Measurements from ENCODE around the gene UTP25. TPM values are rescaled to one million over a fixed set of nuclear protein-coding genes. Genes with fewer than 3 reads are reported as not detected.

Gene UTP25
- total RNA-seq, 1 experiment from 2014 or later, result 12.7 TPM

GRCh38 chr1:209871006-209871405 lies 43.2 kb downstream of the UTP25 start:
- CTCF ChIA-PET, result interaction anchor here (1.4 kb wide), 1 partner anchor 11 kb away, joined by 5 read pairs; no protein-coding TSS in a partner anchor
- Histone ChIP-seq H3K36me3 (ENCODE audit: control insufficient read depth in 1 of 2, insufficient read depth in 2 of 2, low read length in 2 of 2) (no peaks in the 10 kb centered on the region), H3K9me2 (ENCODE audit: insufficient read depth) (no peaks in the 10 kb centered on the region), H3K4me3 (replicated peaks in 1 of 2; ENCODE audit: low read depth in 1 of 2, low read length in 2 of 2) (no peak overlapping the region), H3K4me2 (ENCODE audit: low read length) (no peak overlapping the region), H4K20me1 (ENCODE audit: insufficient read depth) (no peaks in the 10 kb centered on the region), H3K79me2 (ENCODE audit: insufficient read depth, low read length) (no peaks in the 10 kb centered on the region), H3K27ac (ENCODE audit: low read depth, low read length) (no peak overlapping the region), H2AFZ (ENCODE audit: low read depth, low read length, poor library complexity, severe bottlenecking) (no peak overlapping the region), H3K9me3 (ENCODE audit: control insufficient read depth in 1 of 2, insufficient read depth in 1 of 2, low read depth in 1 of 2, low read length in 2 of 2) (no peaks in the 10 kb centered on the region), H3K27me3 (ENCODE audit: insufficient read depth, low read length) (no peaks in the 10 kb centered on the region), H3K9ac (ENCODE audit: low read length) (no peak overlapping the region), H3K4me1 (ENCODE audit: control insufficient read depth in 1 of 2, insufficient read depth in 2 of 2, low read length in 2 of 2) (peaks cover 0 to 9% of the 10 kb centered on the region in 2 experiments; a peak in 1 of 4 replicates)
- intact Hi-C loops (cut with micrococcal nuclease), result no loop called here
- no TSS peak for BruUV-seq (replicated peaks)
- TF ChIP-seq FOSL1 (IDR thresholded peaks at IDR 0.05; ENCODE audit: low read depth) (no peak), JUND (IDR thresholded peaks at IDR 0.05) (no peak), POLR2AphosphoS5 (IDR thresholded peaks at IDR 0.05; ENCODE audit: low read depth, low read length) (no peak), SRF (IDR thresholded peaks at IDR 0.05; ENCODE audit: low read depth) (no peak), YY1 (IDR thresholded peaks at IDR 0.05; ENCODE audit: extremely low read depth, insufficient replicate concordance, low read depth, low read length) (no peak), MAX (IDR thresholded peaks at IDR 0.05) (no peak), CEBPB (IDR thresholded peaks at IDR 0.05; ENCODE audit: low read depth) (no peak), ZNF274 (IDR thresholded peaks at IDR 0.05; ENCODE audit: low read depth, low read length) (no peak), EZH2 (IDR thresholded peaks at IDR 0.05) (no peak), EZH2phosphoT487 (IDR thresholded peaks at IDR 0.05; ENCODE audit: borderline replicate concordance) (no peak), ELF1 (IDR thresholded peaks at IDR 0.05; ENCODE audit: borderline replicate concordance, low read depth) (no peak), ZBTB33 (IDR thresholded peaks at IDR 0.05; ENCODE audit: extremely low read depth, insufficient replicate concordance, low read length) (no peak), RAD21 (IDR thresholded peaks at IDR 0.05; ENCODE audit: low read depth) (no peak), SIN3A (IDR thresholded peaks at IDR 0.05; ENCODE audit: low read depth) (no peak), POLR2A (IDR thresholded peaks at IDR 0.05; ENCODE audit: borderline replicate concordance, extremely low read depth, insufficient read depth, insufficient read length) (no peak), TCF7L2 (IDR thresholded peaks at IDR 0.05; ENCODE audit: borderline replicate concordance, extremely low read depth, insufficient read depth, insufficient read length) (no peak)
- TF ChIP-seq, protein P1, sequence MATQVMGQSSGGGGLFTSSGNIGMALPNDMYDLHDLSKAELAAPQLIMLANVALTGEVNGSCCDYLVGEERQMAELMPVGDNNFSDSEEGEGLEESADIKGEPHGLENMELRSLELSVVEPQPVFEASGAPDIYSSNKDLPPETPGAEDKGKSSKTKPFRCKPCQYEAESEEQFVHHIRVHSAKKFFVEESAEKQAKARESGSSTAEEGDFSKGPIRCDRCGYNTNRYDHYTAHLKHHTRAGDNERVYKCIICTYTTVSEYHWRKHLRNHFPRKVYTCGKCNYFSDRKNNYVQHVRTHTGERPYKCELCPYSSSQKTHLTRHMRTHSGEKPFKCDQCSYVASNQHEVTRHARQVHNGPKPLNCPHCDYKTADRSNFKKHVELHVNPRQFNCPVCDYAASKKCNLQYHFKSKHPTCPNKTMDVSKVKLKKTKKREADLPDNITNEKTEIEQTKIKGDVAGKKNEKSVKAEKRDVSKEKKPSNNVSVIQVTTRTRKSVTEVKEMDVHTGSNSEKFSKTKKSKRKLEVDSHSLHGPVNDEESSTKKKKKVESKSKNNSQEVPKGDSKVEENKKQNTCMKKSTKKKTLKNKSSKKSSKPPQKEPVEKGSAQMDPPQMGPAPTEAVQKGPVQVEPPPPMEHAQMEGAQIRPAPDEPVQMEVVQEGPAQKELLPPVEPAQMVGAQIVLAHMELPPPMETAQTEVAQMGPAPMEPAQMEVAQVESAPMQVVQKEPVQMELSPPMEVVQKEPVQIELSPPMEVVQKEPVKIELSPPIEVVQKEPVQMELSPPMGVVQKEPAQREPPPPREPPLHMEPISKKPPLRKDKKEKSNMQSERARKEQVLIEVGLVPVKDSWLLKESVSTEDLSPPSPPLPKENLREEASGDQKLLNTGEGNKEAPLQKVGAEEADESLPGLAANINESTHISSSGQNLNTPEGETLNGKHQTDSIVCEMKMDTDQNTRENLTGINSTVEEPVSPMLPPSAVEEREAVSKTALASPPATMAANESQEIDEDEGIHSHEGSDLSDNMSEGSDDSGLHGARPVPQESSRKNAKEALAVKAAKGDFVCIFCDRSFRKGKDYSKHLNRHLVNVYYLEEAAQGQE (IDR thresholded peaks at IDR 0.05; ENCODE audit: low read depth), result no peak
- TF ChIP-seq, protein P2, sequence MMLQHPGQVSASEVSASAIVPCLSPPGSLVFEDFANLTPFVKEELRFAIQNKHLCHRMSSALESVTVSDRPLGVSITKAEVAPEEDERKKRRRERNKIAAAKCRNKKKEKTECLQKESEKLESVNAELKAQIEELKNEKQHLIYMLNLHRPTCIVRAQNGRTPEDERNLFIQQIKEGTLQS (IDR thresholded peaks at IDR 0.05), result no peak
- no peak for DNase-seq (ENCODE audit: low read depth, low spot score)
- POLR2A ChIA-PET, result no interaction called here
- no peak for ATAC-seq
- RAD21 ChIA-PET (ENCODE audit: low non-redundant PET in 1 of 2, low total read pairs in 2 of 2, uncharacterized antibody in 2 of 2, unreplicated experiment in 2 of 2), result no interaction called here
